Left renal pelvis (tissue), 4 donors: Measurements from ENCODE around the gene DYRK3. TPM values are rescaled to one million over a fixed set of nuclear protein-coding genes. Genes with fewer than 3 reads are reported as not detected.

Experiments used
- DNase-seq, 4 donors: peaks; one replicate each; pipeline ENCODE4 v3.0.0-alpha.2; 2013; ENCODE audit warnings: low read depth in 4 of 4, low spot score in 3 of 4
- polyA plus RNA-seq, 4 donors: library from polyadenylated mRNA; unstranded; fragments of 120-200 nt; gene quantifications; one replicate each; pipeline ENCODE4 v1.2.1, GENCODE V29; 2013; ENCODE audit not compliant: insufficient read length in 4 of 4

The DYRK3 gene
- polyA plus RNA-seq, 4 donors: 5.9 to 8.7 (median 8.3) TPM

- no peak for DNase-seq
Measured at GRCh38 chr1:206679738-206680211, 44.4 kb downstream of the DYRK3 start.

- no peak for DNase-seq
Measured at GRCh38 chr1:206680279-206680678, 44.9 kb downstream of the DYRK3 start.

GRCh38 chr1:206681359-206681758 is 46.0 kb downstream of the DYRK3 start:
- DNase-seq: no peak

GRCh38 chr1:206682111-206682510 is 46.8 kb downstream of the DYRK3 start:
- DNase-seq: no peak

GRCh38 chr1:206683313-206683712 is 48.0 kb downstream of the DYRK3 start:
- no peak for DNase-seq

GRCh38 chr1:206684003-206684402 is 48.7 kb downstream of the DYRK3 start:
- DNase-seq: no peak

GRCh38 chr1:206684478-206685333 is 49.4 kb downstream of the DYRK3 start, which contains the start of gene MAPKAPK2:
Gene MAPKAPK2, plus strand, starts transcription at chr1:206684905. Its CDS starts 325 bp downstream, at chr1:206685230.
- DNase-seq: no peak

GRCh38 chr1:206685334-206685768 is 50.0 kb downstream of the DYRK3 start:
- no peak for DNase-seq

- no peak for DNase-seq
Measured at GRCh38 chr1:206685769-206686477, 50.6 kb downstream of the DYRK3 start.

GRCh38 chr1:206686478-206687249 is 51.3 kb downstream of the DYRK3 start:
- DNase-seq: no peak

- no peak for DNase-seq
Measured at GRCh38 chr1:206687251-206687914, 52.0 kb downstream of the DYRK3 start.

- DNase-seq: no peak
Measured at GRCh38 chr1:206687915-206688442, 52.6 kb downstream of the DYRK3 start.

- no peak for DNase-seq
Measured at GRCh38 chr1:206690516-206690915, 55.2 kb downstream of the DYRK3 start.

GRCh38 chr1:206691604-206692003 is 56.3 kb downstream of the DYRK3 start:
- no peak for DNase-seq

- no peak for DNase-seq
Measured at GRCh38 chr1:206693029-206693428, 57.7 kb downstream of the DYRK3 start.

- DNase-seq: no peak
Measured at GRCh38 chr1:206693592-206693991, 58.3 kb downstream of the DYRK3 start.

GRCh38 chr1:206694171-206695124 is 59.1 kb downstream of the DYRK3 start:
- DNase-seq: no peak

GRCh38 chr1:206695733-206696132 is 60.4 kb downstream of the DYRK3 start:
- DNase-seq: no peak
